ENCODE results near the gene TCF23. TPM values are rescaled to one million over a fixed set of nuclear protein-coding genes. Genes with fewer than 3 reads are reported as not detected.

The TCF23 gene
- not detected for total RNA-seq (ENCODE audit: unreplicated experiment)
- long read RNA-seq: 0 reads

DNA sequence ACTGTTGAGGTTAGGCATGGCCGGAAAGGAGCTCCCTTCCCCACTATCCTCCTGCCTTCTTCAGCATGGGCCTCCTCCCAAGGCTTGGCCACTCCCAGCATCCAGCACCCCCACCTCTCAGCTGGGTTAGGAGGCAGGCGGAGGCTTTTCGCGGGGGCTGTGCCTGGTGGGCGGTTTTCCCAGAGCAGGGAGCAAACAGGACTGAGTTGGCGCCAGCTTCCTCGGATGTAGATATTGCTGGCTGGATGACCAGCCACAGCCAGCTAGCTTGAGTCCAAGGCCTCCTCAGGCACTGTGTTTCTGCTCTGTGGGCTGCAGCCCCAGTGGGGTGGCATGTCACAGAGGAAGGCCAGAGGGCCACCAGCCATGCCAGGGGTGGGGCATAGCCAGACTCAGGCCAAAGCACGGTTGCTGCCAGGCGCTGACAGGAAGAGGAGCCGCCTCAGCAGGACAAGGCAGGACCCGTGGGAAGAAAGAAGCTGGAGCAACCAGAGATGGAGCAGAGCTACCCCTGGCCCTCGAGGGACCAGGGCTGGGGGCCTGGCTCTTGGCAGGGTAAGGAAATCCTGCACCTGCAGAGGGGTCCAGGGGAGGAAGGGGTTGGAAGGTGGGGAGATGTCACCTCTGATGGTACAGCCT is at the start of gene TCF23:
TCF23 (plus strand) TSS at position 204 of the 639 bp plus-strand sequence; CDS start at position 334, 130 bp downstream.
- H3K36me3 Mint-ChIP-seq (ENCODE audit: unreplicated experiment): no peaks in the 10 kb centered on the region
- H3K27ac Mint-ChIP-seq (ENCODE audit: unreplicated experiment): no peak within 1 kb of the TSS
- peaks cover 2% of the 10 kb centered on the region for H3K9me3 Mint-ChIP-seq (ENCODE audit: unreplicated experiment)
- TF ChIP-seq, protein P1, sequence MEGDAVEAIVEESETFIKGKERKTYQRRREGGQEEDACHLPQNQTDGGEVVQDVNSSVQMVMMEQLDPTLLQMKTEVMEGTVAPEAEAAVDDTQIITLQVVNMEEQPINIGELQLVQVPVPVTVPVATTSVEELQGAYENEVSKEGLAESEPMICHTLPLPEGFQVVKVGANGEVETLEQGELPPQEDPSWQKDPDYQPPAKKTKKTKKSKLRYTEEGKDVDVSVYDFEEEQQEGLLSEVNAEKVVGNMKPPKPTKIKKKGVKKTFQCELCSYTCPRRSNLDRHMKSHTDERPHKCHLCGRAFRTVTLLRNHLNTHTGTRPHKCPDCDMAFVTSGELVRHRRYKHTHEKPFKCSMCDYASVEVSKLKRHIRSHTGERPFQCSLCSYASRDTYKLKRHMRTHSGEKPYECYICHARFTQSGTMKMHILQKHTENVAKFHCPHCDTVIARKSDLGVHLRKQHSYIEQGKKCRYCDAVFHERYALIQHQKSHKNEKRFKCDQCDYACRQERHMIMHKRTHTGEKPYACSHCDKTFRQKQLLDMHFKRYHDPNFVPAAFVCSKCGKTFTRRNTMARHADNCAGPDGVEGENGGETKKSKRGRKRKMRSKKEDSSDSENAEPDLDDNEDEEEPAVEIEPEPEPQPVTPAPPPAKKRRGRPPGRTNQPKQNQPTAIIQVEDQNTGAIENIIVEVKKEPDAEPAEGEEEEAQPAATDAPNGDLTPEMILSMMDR (IDR thresholded peaks at IDR 0.05; ENCODE audit: partially characterized antibody, unreplicated experiment): no peak
- H3K4me1 Mint-ChIP-seq (ENCODE audit: low read depth, unreplicated experiment): no peaks in the 10 kb centered on the region
- no peak for DNase-seq
- no peaks in the 10 kb centered on the region for H3K27me3 Mint-ChIP-seq (ENCODE audit: unreplicated experiment)
- no peak within 1 kb of the TSS for H3K4me3 Mint-ChIP-seq (ENCODE audit: unreplicated experiment)

DNA sequence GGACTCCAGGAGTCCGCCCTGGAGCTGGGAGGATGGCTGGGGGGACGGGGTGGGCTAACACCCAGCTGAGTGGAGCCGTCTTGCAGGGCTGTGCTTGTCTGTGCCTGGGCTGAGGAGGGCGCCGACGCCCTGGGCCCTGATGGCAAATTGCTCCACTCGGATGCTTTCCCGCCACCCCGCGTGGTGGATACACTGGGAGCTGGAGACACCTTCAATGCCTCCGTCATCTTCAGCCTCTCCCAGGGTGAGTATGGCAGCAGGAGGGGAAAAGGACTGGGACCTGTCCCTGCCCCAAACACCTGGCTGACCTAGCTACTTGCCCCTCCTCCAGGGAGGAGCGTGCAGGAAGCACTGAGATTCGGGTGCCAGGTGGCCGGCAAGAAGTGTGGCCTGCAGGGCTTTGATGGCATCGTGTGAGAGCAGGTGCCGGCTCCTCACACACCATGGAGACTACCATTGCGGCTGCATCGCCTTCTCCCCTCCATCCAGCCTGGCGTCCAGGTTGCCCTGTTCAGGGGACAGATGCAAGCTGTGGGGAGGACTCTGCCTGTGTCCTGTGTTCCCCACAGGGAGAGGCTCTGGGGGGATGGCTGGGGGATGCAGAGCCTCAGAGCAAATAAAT is 49.4 kb upstream of the TCF23 start:
- DNase-seq: no peak
- peaks cover 3% of the 10 kb centered on the region for H3K4me1 Mint-ChIP-seq (ENCODE audit: low read depth, unreplicated experiment)
- no peak overlapping the region for H3K27ac Mint-ChIP-seq (ENCODE audit: unreplicated experiment)
- peaks cover 6% of the 10 kb centered on the region for H3K27me3 Mint-ChIP-seq (ENCODE audit: unreplicated experiment)
- peaks cover 5% of the 10 kb centered on the region for H3K9me3 Mint-ChIP-seq (ENCODE audit: unreplicated experiment)
- TF ChIP-seq, protein P1 (IDR thresholded peaks at IDR 0.05; ENCODE audit: partially characterized antibody, unreplicated experiment): no peak
- no peak overlapping the region for H3K4me3 Mint-ChIP-seq (ENCODE audit: unreplicated experiment)
- H3K36me3 Mint-ChIP-seq (ENCODE audit: unreplicated experiment): no peaks in the 10 kb centered on the region

DNA sequence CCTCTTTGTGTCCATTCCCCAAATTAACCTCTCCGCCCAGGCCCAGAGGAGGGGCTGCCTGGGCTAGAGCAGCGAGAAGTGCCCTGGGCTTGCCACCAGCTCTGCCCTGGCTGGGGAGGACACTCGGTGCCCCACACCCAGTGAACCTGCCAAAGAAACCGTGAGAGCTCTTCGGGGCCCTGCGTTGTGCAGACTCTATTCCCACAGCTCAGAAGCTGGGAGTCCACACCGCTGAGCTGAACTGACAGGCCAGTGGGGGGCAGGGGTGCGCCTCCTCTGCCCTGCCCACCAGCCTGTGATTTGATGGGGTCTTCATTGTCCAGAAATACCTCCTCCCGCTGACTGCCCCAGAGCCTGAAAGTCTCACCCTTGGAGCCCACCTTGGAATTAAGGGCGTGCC is 48.8 kb upstream of the TCF23 start:
- Mint-ChIP-seq H3K4me3 (ENCODE audit: unreplicated experiment) (no peak overlapping the region), H3K36me3 (ENCODE audit: unreplicated experiment) (no peaks in the 10 kb centered on the region), H3K27me3 (ENCODE audit: unreplicated experiment) (peaks cover 4% of the 10 kb centered on the region), H3K27ac (ENCODE audit: unreplicated experiment) (no peak overlapping the region), H3K4me1 (ENCODE audit: low read depth, unreplicated experiment) (peaks cover 3% of the 10 kb centered on the region), H3K9me3 (ENCODE audit: unreplicated experiment) (peaks cover 5% of the 10 kb centered on the region)
- TF ChIP-seq, protein P1 (IDR thresholded peaks at IDR 0.05; ENCODE audit: partially characterized antibody, unreplicated experiment): no peak
- DNase-seq: no peak

DNA sequence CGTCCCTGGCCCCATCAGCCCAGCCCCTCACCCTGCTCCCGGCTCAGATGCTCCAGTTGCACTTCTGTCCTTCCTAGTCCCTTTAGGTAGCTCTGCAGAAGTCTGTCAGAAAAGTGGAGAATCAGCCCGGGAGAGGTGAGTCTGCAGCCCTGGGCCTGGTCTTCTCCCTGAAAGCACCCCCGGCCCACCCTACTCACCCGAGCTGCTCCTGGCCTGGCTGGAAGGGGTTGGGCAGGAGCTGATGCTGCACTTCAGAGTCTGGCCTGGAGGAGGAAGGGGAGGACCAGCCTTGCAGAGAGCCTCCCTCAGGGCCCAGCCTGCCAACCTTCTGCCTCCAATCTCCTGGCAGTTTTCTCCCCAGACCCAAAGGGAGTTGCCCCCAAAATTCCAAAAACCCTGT is 46.5 kb upstream of the TCF23 start:
- Mint-ChIP-seq H3K27me3 (ENCODE audit: unreplicated experiment) (peaks cover 4% of the 10 kb centered on the region), H3K36me3 (ENCODE audit: unreplicated experiment) (no peaks in the 10 kb centered on the region), H3K9me3 (ENCODE audit: unreplicated experiment) (peaks cover 5% of the 10 kb centered on the region), H3K4me3 (ENCODE audit: unreplicated experiment) (no peak overlapping the region), H3K27ac (ENCODE audit: unreplicated experiment) (no peak overlapping the region), H3K4me1 (ENCODE audit: low read depth, unreplicated experiment) (peaks cover 3% of the 10 kb centered on the region)
- no peak for DNase-seq
- TF ChIP-seq, protein P1 (IDR thresholded peaks at IDR 0.05; ENCODE audit: partially characterized antibody, unreplicated experiment): no peak

DNA sequence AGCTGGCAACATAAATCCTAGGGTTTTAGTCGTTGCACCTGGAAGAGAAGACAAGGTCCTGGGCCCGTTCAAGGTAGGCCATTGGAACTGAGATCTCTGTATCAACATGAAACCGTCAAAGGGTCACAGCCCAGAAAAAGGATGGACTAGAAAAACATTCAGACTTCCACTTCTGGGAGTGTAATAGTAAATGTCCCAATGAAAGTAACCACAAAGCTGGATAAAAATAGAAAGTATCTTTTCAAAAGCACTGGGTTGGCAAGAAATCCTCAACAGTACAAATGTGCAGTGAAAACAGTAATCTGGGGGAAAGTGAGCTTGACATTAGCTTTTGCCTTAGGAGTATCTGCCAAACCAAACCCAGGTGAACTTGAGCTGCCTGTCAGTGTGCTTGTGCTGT is 42.8 kb upstream of the TCF23 start:
- TF ChIP-seq, protein P1 (IDR thresholded peaks at IDR 0.05; ENCODE audit: partially characterized antibody, unreplicated experiment): no peak
- no peaks in the 10 kb centered on the region for H3K27me3 Mint-ChIP-seq (ENCODE audit: unreplicated experiment)
- H3K27ac Mint-ChIP-seq (ENCODE audit: unreplicated experiment): no peak overlapping the region
- DNase-seq: no peak
- peaks cover 2% of the 10 kb centered on the region for H3K9me3 Mint-ChIP-seq (ENCODE audit: unreplicated experiment)
- H3K36me3 Mint-ChIP-seq (ENCODE audit: unreplicated experiment): no peaks in the 10 kb centered on the region
- no peaks in the 10 kb centered on the region for H3K4me1 Mint-ChIP-seq (ENCODE audit: low read depth, unreplicated experiment)
- no peak overlapping the region for H3K4me3 Mint-ChIP-seq (ENCODE audit: unreplicated experiment)
